Neural cell (in vitro differentiated cells): ENCODE data around the gene CNN1. TPM values are rescaled to one million over a fixed set of nuclear protein-coding genes. Genes with fewer than 3 reads are reported as not detected.

ENCODE experiments used
- H2AFZ ChIP-seq: fragments of 200-600, 300-800 bp; sonication (generic), shearing (Covaris generic); 2 replicates; pipeline ENCODE4 v1.6.0; 2014; ENCODE audit warnings: low read depth, mild to moderate bottlenecking, antibody characterized with exemption, low read length, moderate library complexity
- H3F3A ChIP-seq: fragments of 200-600 bp; shearing (Covaris generic); 2 replicates; pipeline ENCODE4 v1.6.1; 2016; ENCODE audit warnings: mild to moderate bottlenecking, moderate library complexity, mixed read lengths, antibody characterized with exemption, low read length; ENCODE audit not compliant: insufficient read depth, poor library complexity, severe bottlenecking
- H3K27ac ChIP-seq: fragments of 200-600, 300-800 bp; sonication (generic), shearing (Covaris generic); 2 replicates; pipeline ENCODE4 v1.5.1; 2014; ENCODE audit warnings: mild to moderate bottlenecking, low read length, moderate library complexity
- H3K27me3 ChIP-seq: fragments of 300-800, 200-600 bp; sonication (generic), shearing (Covaris generic); 2 replicates; pipeline ENCODE4 v1.6.0; 2014; ENCODE audit warnings: mild to moderate bottlenecking, low read depth, low read length, moderate library complexity; ENCODE audit not compliant: insufficient read depth
- H3K36me3 ChIP-seq: fragments of 300-800, 200-600 bp; sonication (generic), shearing (Covaris generic); 2 replicates; pipeline ENCODE4 v1.5.1; 2014; ENCODE audit warnings: mild to moderate bottlenecking, antibody characterized with exemption, low read length, moderate library complexity; ENCODE audit not compliant: insufficient read depth
- H3K4me2 ChIP-seq: fragments of 300-800, 200-600 bp; sonication (generic), shearing (Covaris generic); 2 replicates; pipeline ENCODE4 v1.6.0; 2014; ENCODE audit warnings: mild to moderate bottlenecking, low read length
- H3K4me3 ChIP-seq: fragments of 300-800, 200-600 bp; sonication (generic), shearing (Covaris generic); 2 replicates; pipeline ENCODE4 v1.5.1; 2014; ENCODE audit warnings: mild to moderate bottlenecking, low read length, moderate library complexity
- H3K79me2 ChIP-seq: fragments of 200-600 bp; shearing (Covaris generic); replicated peaks from 2 replicates; pipeline ENCODE4 v1.6.0; 2014; ENCODE audit warnings: mild to moderate bottlenecking, low read length, moderate library complexity; ENCODE audit not compliant: insufficient read depth
- H3K9ac ChIP-seq: fragments of 300-800, 200-600 bp; sonication (generic), shearing (Covaris generic); 2 replicates; pipeline ENCODE4 v1.6.1; 2016; ENCODE audit warnings: mild to moderate bottlenecking, low read length, mixed read lengths
- H3K9me2 ChIP-seq: fragments of 200-600 bp; shearing (Covaris generic); 2 replicates; pipeline ENCODE4 v1.6.1; 2016; ENCODE audit warnings: mild to moderate bottlenecking, low read length, mixed read lengths; ENCODE audit not compliant: insufficient read depth
- H3K9me3 ChIP-seq: fragments of 200-600, 300-800 bp; sonication (generic), shearing (Covaris generic); 2 replicates; pipeline ENCODE4 v1.6.1; 2016; ENCODE audit warnings: mild to moderate bottlenecking, mixed run types, low read length, moderate library complexity, mixed read lengths
- H4K20me1 ChIP-seq: fragments of 200-600 bp; shearing (Covaris generic); 2 replicates; pipeline ENCODE4 v1.6.1; 2016; ENCODE audit warnings: mild to moderate bottlenecking, mixed run types; ENCODE audit not compliant: insufficient read depth
- EP300 ChIP-seq: fragments of 450-650 bp; conservative IDR thresholded peaks from 2 replicates; pipeline ENCODE4 v1.6.1; 2014; ENCODE audit warnings: antibody characterized with exemption, mild to moderate bottlenecking, moderate library complexity; ENCODE audit not compliant: poor library complexity, severe bottlenecking
- MXI1 ChIP-seq: fragments of 450-650 bp; conservative IDR thresholded peaks from 2 replicates; pipeline ENCODE4 v1.6.1; 2014; ENCODE audit warnings: antibody characterized with exemption, mild to moderate bottlenecking; ENCODE audit not compliant: poor library complexity, severe bottlenecking
- POLR2AphosphoS5 ChIP-seq: IDR thresholded peaks from 2 replicates; pipeline ENCODE4 v1.6.1; 2012
- REST ChIP-seq: IDR thresholded peaks from 2 replicates; pipeline ENCODE4 v1.6.1; 2012; ENCODE audit warnings: borderline replicate concordance
- SMC3 ChIP-seq: fragments of 450-650 bp; conservative IDR thresholded peaks from 2 replicates; pipeline ENCODE4 v1.6.1; 2014; ENCODE audit warnings: antibody characterized with exemption, mild to moderate bottlenecking, moderate library complexity; ENCODE audit not compliant: poor library complexity
- TAF1 ChIP-seq: IDR thresholded peaks from 2 replicates; pipeline ENCODE4 v1.6.1; 2012; ENCODE audit warnings: low read depth
- polyA plus RNA-seq: library from polyadenylated mRNA; depleted of rRNA; stranded (reverse); fragments of >200 nt; gene quantifications from 2 replicates; pipeline ENCODE4 v1.2.3, GENCODE V29; 2014

CNN1 gene
- polyA plus RNA-seq, 1 donor from 2014 or later, result not detected

- Histone ChIP-seq H3K27ac (peak overlapping the region; percentile 76), H3K27me3 (no peaks in the 10 kb centered on the region), H4K20me1 (no peaks in the 10 kb centered on the region), H3K4me3 (peak overlapping the region; percentile 87), H3K9ac (peak overlapping the region; percentile 90), H2AFZ (no peak overlapping the region), H3K9me2 (no peaks in the 10 kb centered on the region), H3K79me2 (no peaks in the 10 kb centered on the region), H3K36me3 (no peaks in the 10 kb centered on the region), H3K9me3 (no peaks in the 10 kb centered on the region), H3F3A (no peaks in the 10 kb centered on the region), H3K4me2 (peak overlapping the region; percentile 61)
- peak; percentile 16 for TF ChIP-seq SMC3
- TF ChIP-seq MXI1, result no peak
These were observed 34.1 kb upstream of the CNN1 start for GRCh38 chr19:11504502-11505031.

GRCh38 chr19:11505032-11505503, 33.6 kb upstream of the CNN1 start:
- no peak for TF ChIP-seq REST
- no peak for TF ChIP-seq TAF1
- no peak for TF ChIP-seq POLR2AphosphoS5
- H3K4me3 ChIP-seq, result peak overlapping the region; percentile 87
- H3K9me2 ChIP-seq, result no peaks in the 10 kb centered on the region
- no peaks in the 10 kb centered on the region for H4K20me1 ChIP-seq
- no peak overlapping the region for H2AFZ ChIP-seq
- no peaks in the 10 kb centered on the region for H3K27me3 ChIP-seq
- H3K9me3 ChIP-seq, result no peaks in the 10 kb centered on the region
- H3F3A ChIP-seq, result no peaks in the 10 kb centered on the region
- peak overlapping the region; percentile 90 for H3K9ac ChIP-seq
- peak overlapping the region; percentile 76 for H3K27ac ChIP-seq
- no peaks in the 10 kb centered on the region for H3K36me3 ChIP-seq
- H3K79me2 ChIP-seq, result no peaks in the 10 kb centered on the region
- peak overlapping the region; percentile 61 for H3K4me2 ChIP-seq

GRCh38 chr19:11505504-11506100, 33.0 kb upstream of the CNN1 start, which contains the start of gene ZNF653:
TSS of gene ZNF653 (minus strand) at chr19:11505839. CDS start at chr19:11505786, 53 bp downstream.
- H4K20me1 ChIP-seq, result no peaks in the 10 kb centered on the region
- H3F3A ChIP-seq, result no peaks in the 10 kb centered on the region
- peak within 1 kb of the TSS; percentile 87 for H3K4me3 ChIP-seq
- peak within 1 kb of the TSS; percentile 76 for H3K27ac ChIP-seq
- no peaks in the 10 kb centered on the region for H3K9me2 ChIP-seq
- no peaks in the 10 kb centered on the region for H3K9me3 ChIP-seq
- H3K27me3 ChIP-seq, result no peaks in the 10 kb centered on the region
- H3K4me2 ChIP-seq, result peak within 1 kb of the TSS; percentile 61
- peak within 1 kb of the TSS; percentile 71 for H2AFZ ChIP-seq
- peak; percentile 88 for TF ChIP-seq POLR2AphosphoS5
- TF ChIP-seq EP300, result peak; percentile 47
- peak; percentile 40 for TF ChIP-seq TAF1
- no peak for TF ChIP-seq REST
- TF ChIP-seq MXI1, result peak; percentile 100
- peak within 1 kb of the TSS; percentile 90 for H3K9ac ChIP-seq
- no peaks in the 10 kb centered on the region for H3K36me3 ChIP-seq
- H3K79me2 ChIP-seq, result no peaks in the 10 kb centered on the region
